ENCODE data around the gene CHMP1B. TPM values are rescaled to one million over a fixed set of nuclear protein-coding genes. Genes with fewer than 3 reads are reported as not detected.

CHMP1B gene
- total RNA-seq, 1 donor, result 63.7 TPM

- no peaks in the 10 kb centered on the region for H3K27me3 ChIP-seq (ENCODE audit: insufficient read depth, low read length)
- no peak for DNase-seq (ENCODE audit: insufficient read length, low spot score, missing footprints)
- no peaks in the 10 kb centered on the region for H3K79me2 ChIP-seq (ENCODE audit: insufficient read depth, low read length)
- no peaks in the 10 kb centered on the region for H3K4me1 ChIP-seq (ENCODE audit: insufficient read depth, low read length)
- H4K20me1 ChIP-seq (ENCODE audit: insufficient read depth, low read length), result no peaks in the 10 kb centered on the region
- H3K9me3 ChIP-seq (ENCODE audit: low read depth, low read length), result no peaks in the 10 kb centered on the region
- no peak overlapping the region for H3K4me2 ChIP-seq (ENCODE audit: insufficient read depth, low read length)
- H2AFZ ChIP-seq (ENCODE audit: low read length), result no peak overlapping the region
- TF ChIP-seq, protein P1, sequence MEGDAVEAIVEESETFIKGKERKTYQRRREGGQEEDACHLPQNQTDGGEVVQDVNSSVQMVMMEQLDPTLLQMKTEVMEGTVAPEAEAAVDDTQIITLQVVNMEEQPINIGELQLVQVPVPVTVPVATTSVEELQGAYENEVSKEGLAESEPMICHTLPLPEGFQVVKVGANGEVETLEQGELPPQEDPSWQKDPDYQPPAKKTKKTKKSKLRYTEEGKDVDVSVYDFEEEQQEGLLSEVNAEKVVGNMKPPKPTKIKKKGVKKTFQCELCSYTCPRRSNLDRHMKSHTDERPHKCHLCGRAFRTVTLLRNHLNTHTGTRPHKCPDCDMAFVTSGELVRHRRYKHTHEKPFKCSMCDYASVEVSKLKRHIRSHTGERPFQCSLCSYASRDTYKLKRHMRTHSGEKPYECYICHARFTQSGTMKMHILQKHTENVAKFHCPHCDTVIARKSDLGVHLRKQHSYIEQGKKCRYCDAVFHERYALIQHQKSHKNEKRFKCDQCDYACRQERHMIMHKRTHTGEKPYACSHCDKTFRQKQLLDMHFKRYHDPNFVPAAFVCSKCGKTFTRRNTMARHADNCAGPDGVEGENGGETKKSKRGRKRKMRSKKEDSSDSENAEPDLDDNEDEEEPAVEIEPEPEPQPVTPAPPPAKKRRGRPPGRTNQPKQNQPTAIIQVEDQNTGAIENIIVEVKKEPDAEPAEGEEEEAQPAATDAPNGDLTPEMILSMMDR (IDR thresholded peaks at IDR 0.05; ENCODE audit: extremely low read depth, low read depth, low read length), result no peak
- no peak overlapping the region for H3K27ac ChIP-seq (ENCODE audit: low read depth, low read length)
- no peaks in the 10 kb centered on the region for H3K36me3 ChIP-seq (ENCODE audit: insufficient read depth, low read length)
- H3K4me3 ChIP-seq (ENCODE audit: insufficient read depth, low read length), result no peak overlapping the region
Observed at GRCh38 chr18:11874676-11875075, 23.5 kb downstream of the CHMP1B start.

DNA sequence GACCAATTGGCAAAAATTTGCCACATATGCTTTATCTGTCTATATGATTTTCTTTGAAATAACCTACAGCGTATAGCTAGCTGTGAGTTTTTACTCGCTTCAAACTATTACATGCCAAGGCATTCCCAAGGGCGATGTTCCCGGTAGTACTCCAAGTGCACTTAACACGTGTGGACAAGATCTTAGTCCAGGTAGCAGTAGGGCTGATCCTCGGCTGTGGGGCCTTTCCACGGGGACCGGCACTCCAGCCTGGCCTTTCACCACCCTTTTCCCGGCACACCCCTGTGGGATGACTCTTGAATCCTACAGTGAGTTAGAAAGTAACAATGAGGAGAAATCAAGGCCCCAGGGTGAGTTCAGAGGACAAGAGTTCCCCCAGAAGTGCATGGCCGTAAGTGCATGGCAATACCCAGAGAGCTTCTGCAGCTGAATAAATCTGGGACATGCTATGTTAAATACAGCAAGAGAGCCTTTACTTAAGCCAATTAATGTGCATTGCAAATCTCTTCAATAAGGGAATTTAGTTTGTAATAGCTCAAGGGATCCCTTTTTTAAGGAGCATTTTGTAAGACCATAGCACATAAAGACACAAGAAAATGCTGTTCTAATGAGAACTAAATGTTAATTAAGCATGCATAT is 26.4 kb downstream of the CHMP1B start:
- no peak overlapping the region for H3K4me3 ChIP-seq (ENCODE audit: insufficient read depth, low read length)
- H3K4me2 ChIP-seq (ENCODE audit: insufficient read depth, low read length), result no peak overlapping the region
- no peaks in the 10 kb centered on the region for H3K9me3 ChIP-seq (ENCODE audit: low read depth, low read length)
- no peak overlapping the region for H2AFZ ChIP-seq (ENCODE audit: low read length)
- no peak for DNase-seq (ENCODE audit: insufficient read length, low spot score, missing footprints)
- H3K27ac ChIP-seq (ENCODE audit: low read depth, low read length), result no peak overlapping the region
- H3K79me2 ChIP-seq (ENCODE audit: insufficient read depth, low read length), result no peaks in the 10 kb centered on the region
- TF ChIP-seq, protein P1 (IDR thresholded peaks at IDR 0.05; ENCODE audit: extremely low read depth, low read depth, low read length), result no peak
- H3K36me3 ChIP-seq (ENCODE audit: insufficient read depth, low read length), result no peaks in the 10 kb centered on the region
- no peaks in the 10 kb centered on the region for H4K20me1 ChIP-seq (ENCODE audit: insufficient read depth, low read length)
- H3K27me3 ChIP-seq (ENCODE audit: insufficient read depth, low read length), result no peaks in the 10 kb centered on the region
- H3K4me1 ChIP-seq (ENCODE audit: insufficient read depth, low read length), result no peaks in the 10 kb centered on the region

GRCh38 chr18:11880586-11881304 is 29.5 kb downstream of the CHMP1B start:
- TF ChIP-seq, protein P1 (IDR thresholded peaks at IDR 0.05; ENCODE audit: extremely low read depth, low read depth, low read length), result no peak
- H3K27me3 ChIP-seq (ENCODE audit: insufficient read depth, low read length), result no peaks in the 10 kb centered on the region
- H3K27ac ChIP-seq (ENCODE audit: low read depth, low read length), result no peak overlapping the region
- H2AFZ ChIP-seq (ENCODE audit: low read length), result no peak overlapping the region
- H3K36me3 ChIP-seq (ENCODE audit: insufficient read depth, low read length), result peaks cover 15% of the 10 kb centered on the region
- H3K4me3 ChIP-seq (ENCODE audit: insufficient read depth, low read length), result no peak overlapping the region
- no peaks in the 10 kb centered on the region for H4K20me1 ChIP-seq (ENCODE audit: insufficient read depth, low read length)
- no peaks in the 10 kb centered on the region for H3K79me2 ChIP-seq (ENCODE audit: insufficient read depth, low read length)
- DNase-seq (ENCODE audit: insufficient read length, low spot score, missing footprints), result no peak
- H3K9me3 ChIP-seq (ENCODE audit: low read depth, low read length), result no peaks in the 10 kb centered on the region
- H3K4me1 ChIP-seq (ENCODE audit: insufficient read depth, low read length), result no peaks in the 10 kb centered on the region
- no peak overlapping the region for H3K4me2 ChIP-seq (ENCODE audit: insufficient read depth, low read length)

DNA sequence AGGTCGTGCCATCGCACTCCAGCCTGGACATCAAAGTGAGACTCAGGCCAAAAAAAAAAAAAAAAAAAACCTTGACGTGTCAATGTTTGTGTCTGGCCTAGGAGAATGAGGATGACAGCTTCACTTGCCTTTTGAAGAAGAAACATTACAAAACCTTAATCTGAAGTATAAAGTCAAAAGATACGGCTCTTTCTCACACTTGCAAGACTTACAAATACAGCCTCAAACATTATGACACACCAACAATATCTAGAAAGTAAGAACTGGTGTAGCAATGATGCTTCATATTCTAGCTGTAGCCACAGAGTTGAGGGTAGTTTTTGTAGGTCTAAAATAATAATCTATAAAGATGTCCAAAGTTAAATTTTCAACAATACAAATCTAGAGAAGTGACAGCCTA is 31.4 kb downstream of the CHMP1B start:
- DNase-seq (ENCODE audit: insufficient read length, low spot score, missing footprints), result no peak
- Histone ChIP-seq H3K9me3 (ENCODE audit: low read depth, low read length) (no peaks in the 10 kb centered on the region), H3K36me3 (ENCODE audit: insufficient read depth, low read length) (peaks cover 23% of the 10 kb centered on the region), H2AFZ (ENCODE audit: low read length) (no peak overlapping the region), H3K27me3 (ENCODE audit: insufficient read depth, low read length) (no peaks in the 10 kb centered on the region), H3K27ac (ENCODE audit: low read depth, low read length) (no peak overlapping the region), H4K20me1 (ENCODE audit: insufficient read depth, low read length) (no peaks in the 10 kb centered on the region), H3K4me1 (ENCODE audit: insufficient read depth, low read length) (no peaks in the 10 kb centered on the region), H3K4me3 (ENCODE audit: insufficient read depth, low read length) (no peak overlapping the region), H3K79me2 (ENCODE audit: insufficient read depth, low read length) (no peaks in the 10 kb centered on the region), H3K4me2 (ENCODE audit: insufficient read depth, low read length) (no peak overlapping the region)
- TF ChIP-seq, protein P1 (IDR thresholded peaks at IDR 0.05; ENCODE audit: extremely low read depth, low read depth, low read length), result no peak
